Measurements from ENCODE around the gene TEX52.
"Not testable (repeated sequence)": the region's sequence is repeated elsewhere in the genome, so short reads cannot be mapped to it uniquely, and the experiment has no call there.

The TEX52 gene

DNA sequence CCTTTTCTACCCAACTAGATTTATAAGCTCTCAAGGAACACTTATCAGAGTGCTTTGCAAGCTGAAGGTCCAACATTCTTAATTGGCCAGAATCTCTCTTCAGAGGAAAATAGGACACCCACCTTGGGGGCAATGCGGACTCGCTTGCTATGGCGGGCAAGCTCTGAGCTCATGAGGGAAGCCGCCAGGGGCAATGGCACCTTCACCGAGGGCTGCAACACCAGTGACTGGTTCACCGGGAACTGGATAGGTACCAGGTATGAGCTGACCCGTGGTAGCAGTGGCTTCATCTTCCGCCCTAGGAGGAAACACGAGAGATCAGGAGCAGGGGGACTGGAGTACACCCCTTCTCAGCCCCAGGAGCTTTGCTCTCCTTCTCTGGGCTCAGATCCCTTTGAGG, 7.4 kb upstream of the TEX52 start:
- DNase-seq (ENCODE audit: low read depth), result no peak

- not testable (repeated sequence) for DNase-seq (ENCODE audit: low read depth)
Measured at GRCh38 chr12:2863402-2863801, 6.6 kb upstream of the TEX52 start.

- no peak for DNase-seq (ENCODE audit: low read depth)
Measured at GRCh38 chr12:2862876-2863275, 6.0 kb upstream of the TEX52 start.

GRCh38 chr12:2860170-2860569, 3.3 kb upstream of the TEX52 start:
- no peak for DNase-seq (ENCODE audit: low read depth)

- DNase-seq (ENCODE audit: low read depth), result no peak
Measured at GRCh38 chr12:2858944-2859421, 2.1 kb upstream of the TEX52 start.

DNA sequence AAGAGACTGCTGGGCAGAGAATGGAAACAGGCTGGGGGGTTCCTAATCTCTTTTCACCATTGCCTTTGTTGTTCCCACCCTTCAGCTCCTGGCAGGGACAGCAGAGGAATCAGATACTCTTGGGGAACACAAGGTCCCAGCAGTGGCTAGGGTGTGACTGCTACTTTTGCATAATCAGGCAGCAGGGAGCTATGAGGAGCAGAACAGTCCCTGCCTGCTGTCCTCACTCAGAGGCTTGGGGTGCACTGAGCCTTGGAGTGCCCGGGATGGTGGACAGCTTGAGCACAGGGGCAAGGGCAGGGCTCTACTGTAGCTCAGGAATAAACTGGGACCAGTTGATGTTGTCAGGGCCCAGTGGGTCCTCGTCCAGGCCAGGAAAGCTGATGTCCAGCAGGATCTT, 1.5 kb upstream of the TEX52 start:
- no peak for DNase-seq (ENCODE audit: low read depth)

DNA sequence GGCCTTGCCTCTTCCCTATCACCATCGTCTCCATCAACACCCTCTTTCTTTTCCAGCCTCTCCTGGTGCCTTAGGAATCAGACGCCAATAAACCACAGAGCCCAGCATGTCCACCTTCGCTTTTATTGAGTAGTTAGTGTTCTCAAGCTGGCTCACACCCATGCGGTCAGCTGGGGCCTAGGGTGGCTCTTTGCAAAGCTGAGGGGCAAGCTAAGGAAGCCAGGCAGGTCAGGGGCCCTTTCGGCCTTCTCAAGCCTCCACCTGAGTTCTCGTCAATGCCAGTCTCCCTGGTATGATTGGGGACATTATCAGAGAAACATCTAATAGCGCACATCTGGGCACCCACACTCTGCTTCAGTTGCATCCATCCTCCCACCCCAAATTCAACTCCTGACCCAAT, 737 bp upstream of the TEX52 start:
- DNase-seq (ENCODE audit: low read depth), result no peak

DNA sequence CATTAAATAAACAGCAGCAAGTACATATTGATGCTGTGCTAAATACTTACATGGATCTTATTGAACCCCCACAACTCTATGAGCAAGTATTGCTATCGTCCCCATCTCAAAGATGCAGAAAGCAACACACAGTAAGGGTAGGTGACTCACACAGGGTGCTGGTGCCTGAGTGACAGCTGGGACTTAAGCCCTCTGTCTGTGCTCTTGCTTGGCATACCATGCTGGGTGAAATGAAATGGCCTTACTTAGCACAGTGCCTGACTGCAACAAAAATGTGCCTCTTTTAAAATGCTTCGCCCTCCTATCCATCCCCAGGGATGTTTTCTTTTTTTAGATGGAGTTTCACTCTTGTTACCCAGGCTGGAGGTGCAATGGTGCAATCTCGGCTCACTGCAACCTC, 788 bp downstream of the TEX52 start:
- DNase-seq (ENCODE audit: low read depth), result no peak

- DNase-seq (ENCODE audit: low read depth), result no peak
Measured at GRCh38 chr12:2855546-2855945, 1.3 kb downstream of the TEX52 start.

- DNase-seq (ENCODE audit: low read depth), result no peak
Measured at GRCh38 chr12:2854669-2855453, 2.0 kb downstream of the TEX52 start.

DNA sequence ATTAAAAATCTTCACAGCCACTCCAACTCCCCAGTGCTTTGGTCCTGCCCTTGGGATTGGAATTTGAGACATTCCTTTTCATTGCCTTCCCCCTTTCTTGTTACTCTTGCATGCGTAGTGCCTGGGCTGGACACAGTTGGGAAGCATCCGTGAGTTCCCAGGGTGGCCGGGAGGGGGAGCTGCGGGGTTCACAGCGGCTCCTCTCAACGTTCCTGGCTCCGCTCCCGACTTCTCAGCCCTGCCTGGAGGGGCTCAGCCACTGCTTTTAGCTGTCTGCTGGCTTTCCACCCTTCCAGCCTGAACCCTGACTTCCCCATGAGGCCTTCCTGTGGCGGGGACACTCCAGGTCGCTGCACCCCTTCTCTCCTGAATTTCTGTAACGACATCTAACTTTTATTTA, 3.2 kb downstream of the TEX52 start:
- DNase-seq (ENCODE audit: low read depth), result no peak

DNA sequence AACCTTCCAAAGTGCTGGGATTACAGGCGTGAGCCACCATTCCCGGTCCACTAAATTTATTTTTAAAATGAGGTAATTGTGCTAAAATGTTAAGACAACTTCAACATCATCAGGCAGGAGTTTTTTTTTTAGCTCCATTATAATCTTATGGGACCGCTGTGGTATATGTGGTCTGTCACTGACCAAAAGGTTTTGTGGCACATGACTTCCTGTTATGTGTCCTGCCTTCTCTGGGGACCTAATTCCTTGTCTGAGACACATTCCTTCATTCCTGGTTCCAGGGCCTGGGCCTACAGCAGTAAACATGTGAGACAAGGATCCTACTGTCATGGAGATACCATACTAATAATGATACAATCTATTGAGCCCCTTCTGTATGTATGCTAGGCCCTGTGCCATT, 4.9 kb downstream of the TEX52 start:
- no peak for DNase-seq (ENCODE audit: low read depth)

DNA sequence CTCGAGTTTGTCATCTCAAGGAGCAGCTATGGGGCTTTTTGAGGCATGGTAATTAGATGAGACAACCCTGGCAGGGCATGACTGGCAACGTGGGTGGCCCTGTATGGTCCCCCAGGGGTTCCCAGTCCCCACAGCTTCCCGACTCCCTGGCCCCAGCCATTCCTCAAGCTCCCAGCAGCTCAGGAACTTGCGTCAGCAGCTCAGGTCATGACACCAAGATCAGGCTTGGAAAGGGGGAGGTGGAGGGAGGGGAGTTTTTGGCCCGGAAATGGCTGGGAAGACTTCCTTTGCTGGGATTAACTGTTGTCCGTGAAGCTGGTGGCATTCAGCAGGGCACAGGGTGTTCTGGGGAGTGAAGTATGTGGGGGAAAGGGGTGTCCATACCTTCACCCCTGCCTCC, 11.6 kb downstream of the TEX52 start:
- DNase-seq (ENCODE audit: low read depth), result no peak

DNA sequence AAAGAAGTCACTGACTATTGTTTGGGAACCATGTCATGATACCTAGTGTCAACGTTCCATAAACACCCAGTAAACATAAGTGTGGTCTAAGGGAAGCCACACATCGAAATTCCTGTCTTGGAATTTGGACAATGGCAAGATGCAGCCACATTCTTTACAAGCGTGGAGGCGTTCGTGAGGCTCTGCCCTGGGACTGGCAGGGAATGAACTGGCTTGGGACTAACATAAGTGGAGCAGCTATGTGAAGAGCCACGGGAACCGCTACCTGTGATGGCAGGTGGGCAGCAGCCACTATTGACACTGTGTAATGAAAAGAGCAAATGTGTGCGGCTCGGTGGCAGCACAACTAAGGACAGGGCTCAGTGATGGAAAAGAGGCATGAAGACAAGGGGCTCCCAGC, 12.1 kb downstream of the TEX52 start:
- no peak for DNase-seq (ENCODE audit: low read depth)

GRCh38 chr12:2842948-2843347, 13.9 kb downstream of the TEX52 start:
- no peak for DNase-seq (ENCODE audit: low read depth)

- no peak for DNase-seq (ENCODE audit: low read depth)
Measured at GRCh38 chr12:2841056-2841650, 15.7 kb downstream of the TEX52 start.

DNA sequence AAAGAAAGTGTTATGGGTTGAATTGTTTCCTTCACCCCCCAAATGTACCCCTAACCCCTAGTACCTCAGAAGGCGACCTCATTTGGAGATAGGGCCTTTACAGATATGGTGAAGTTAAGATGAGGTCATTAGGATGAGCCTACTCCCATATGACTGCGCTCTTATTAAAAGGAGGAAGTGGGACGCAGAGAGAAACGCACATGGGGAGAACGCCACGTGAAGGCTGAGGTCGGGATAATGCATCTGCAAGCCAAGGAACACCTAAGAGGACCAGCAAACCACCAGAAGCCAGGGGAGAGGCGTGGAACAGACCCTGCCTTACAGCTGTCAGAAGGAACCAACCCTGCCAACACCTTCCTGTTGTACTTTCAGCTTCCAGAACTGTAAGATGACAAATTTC, 20.3 kb downstream of the TEX52 start:
- no peak for DNase-seq (ENCODE audit: low read depth)

DNA sequence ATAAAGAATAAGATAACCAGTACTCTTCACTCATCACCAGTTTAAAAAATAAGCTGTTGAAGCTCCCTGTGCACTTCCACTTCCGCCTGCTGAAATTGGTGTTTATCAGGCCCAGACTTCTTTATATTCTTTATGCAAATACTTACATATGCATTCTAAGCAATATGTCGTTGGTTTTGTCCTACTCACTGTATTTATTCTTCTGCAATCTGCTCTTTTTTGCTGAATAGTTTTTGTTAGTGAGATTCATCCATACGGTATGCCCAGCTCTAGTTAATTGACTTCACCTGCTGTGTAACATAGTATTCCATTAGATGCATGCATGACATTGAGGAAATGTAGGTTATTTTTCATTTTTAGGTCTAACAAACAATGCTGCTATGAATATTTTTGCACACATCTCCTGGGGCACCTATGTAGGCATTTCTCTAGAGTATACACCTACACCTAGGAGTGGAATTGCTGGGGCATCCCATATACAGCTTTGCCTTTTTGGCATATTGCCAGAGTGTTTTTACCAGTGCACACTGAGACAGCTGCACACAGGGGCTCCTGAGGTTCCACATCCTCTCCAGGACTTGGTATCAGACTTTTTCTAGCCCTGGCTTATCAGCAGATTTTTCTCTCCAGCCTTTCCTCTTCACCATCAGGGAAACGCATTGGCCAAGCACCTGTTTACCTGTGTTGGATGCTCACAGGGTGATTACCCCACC, 21.0 kb downstream of the TEX52 start:
- no peak for DNase-seq (ENCODE audit: low read depth)

- no peak for DNase-seq (ENCODE audit: low read depth)
Measured at GRCh38 chr12:2834581-2835491, 22.0 kb downstream of the TEX52 start, which contains the start of gene NRIP2. Gene NRIP2 (minus strand): TSS chr12:2835035. CDS start chr12:2834983, 52 bp downstream.

DNA sequence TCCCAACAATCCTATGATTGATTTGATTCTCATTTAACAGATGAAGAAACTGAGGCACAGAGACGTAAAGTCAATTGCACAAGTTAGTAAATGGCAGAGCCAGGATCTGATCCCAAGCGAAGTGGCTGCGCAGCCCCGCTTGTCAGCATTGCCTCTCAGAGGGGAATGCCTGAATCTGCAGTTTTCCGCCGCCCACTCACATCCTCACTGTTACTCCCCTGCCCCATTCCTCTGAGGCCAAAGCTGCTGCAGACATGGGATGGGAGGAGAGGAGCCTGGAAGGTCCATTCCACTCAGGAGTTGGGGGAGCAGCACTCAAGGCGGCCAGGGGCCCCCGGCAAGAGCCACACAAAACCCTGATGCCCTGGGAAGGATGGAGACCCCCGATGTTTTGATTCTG, 23.0 kb downstream of the TEX52 start:
- no peak for DNase-seq (ENCODE audit: low read depth)

DNA sequence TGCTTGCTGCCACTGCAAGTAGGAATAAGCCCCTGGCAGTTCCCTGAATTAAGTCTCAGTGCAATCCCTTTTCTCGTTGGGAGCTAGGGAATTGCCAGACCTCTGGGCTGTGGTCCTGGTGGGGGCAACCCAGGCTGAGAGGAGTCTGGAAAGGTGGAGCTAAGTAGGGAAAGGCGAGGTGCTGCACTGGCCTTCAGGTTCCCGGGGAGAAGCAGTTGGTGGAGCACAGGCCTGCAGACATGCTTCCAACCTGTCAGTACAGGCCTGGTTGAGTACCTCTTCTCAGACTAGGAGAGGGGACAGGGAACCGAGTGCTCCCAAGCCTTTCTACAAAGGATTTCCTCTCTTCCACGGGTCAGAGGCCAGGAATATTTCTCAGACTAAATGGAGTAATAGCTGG, 23.5 kb downstream of the TEX52 start:
- DNase-seq (ENCODE audit: low read depth), result no peak

DNA sequence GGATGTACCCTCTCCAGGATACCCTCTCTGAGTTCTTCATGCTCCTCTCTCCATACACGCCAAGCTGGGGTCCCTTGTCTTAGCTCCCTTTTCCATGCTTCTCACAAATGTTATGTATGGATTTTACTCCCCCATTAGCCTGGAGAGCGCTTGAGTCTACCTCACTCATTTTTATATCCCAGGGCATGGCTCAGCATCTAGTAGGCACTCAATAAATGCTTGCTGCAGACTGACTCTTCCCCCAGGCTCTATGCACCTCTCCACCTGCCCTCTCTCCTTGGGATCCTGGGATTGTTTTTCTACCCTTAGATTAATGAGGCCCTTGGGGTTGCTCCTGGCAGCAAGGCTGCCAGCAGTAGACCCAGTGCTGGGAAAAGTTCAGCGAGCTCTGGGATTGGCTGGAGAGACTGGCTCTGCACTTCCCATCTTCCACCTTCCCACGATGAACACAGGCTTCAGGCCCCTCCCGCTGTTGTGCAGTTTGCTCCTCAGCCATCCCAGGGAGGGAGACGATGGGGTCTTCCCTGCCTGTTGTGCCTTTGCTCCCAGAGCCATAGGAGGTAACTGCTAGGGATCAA, 24.2 kb downstream of the TEX52 start:
- no peak for DNase-seq (ENCODE audit: low read depth)

Measured in T-helper 22 cell (primary cell).